HL-60 (cell line): ENCODE data around the gene ADGRL2.

Source experiments
- GABPA ChIP-seq: IDR thresholded peaks from 2 replicates; pipeline ENCODE4 v1.6.1; 2012; ENCODE audit warnings: low read depth
- POLR2AphosphoS5 ChIP-seq: IDR thresholded peaks from 2 replicates; pipeline ENCODE4 v1.6.1; 2012; ENCODE audit warnings: low read depth
- TF ChIP-seq, protein P1 (sequence below): IDR thresholded peaks from one replicate; pipeline ENCODE4 v1.5.1; 2011; ENCODE audit warnings: low read length, control low read depth, inconsistent platforms; ENCODE audit not compliant: insufficient read depth
- TF ChIP-seq, protein P2 (sequence below): IDR thresholded peaks from 2 replicates; pipeline ENCODE4 v1.6.1; 2012; ENCODE audit warnings: low read depth; ENCODE audit not compliant: insufficient replicate concordance

DNA sequence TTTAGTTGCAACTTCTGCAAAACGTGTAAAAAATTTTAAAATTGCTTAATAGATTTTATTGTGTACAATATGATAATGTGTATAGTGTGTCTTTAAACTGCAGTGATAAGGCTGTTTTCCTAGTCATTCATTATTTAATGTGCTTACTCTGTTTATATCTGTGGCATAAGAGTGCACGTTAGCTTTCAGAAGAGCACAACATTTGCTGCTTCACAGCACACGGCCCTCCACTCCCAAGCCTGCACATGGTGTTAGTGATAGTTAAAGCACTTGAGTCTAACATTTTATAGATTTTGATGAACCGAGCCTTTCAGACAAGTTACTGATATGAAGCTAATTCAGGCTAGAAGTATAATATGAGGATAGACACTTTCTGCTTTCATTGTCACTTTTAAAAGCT is 120.6 kb downstream of the ADGRL2 start:
- TF ChIP-seq, protein P1, sequence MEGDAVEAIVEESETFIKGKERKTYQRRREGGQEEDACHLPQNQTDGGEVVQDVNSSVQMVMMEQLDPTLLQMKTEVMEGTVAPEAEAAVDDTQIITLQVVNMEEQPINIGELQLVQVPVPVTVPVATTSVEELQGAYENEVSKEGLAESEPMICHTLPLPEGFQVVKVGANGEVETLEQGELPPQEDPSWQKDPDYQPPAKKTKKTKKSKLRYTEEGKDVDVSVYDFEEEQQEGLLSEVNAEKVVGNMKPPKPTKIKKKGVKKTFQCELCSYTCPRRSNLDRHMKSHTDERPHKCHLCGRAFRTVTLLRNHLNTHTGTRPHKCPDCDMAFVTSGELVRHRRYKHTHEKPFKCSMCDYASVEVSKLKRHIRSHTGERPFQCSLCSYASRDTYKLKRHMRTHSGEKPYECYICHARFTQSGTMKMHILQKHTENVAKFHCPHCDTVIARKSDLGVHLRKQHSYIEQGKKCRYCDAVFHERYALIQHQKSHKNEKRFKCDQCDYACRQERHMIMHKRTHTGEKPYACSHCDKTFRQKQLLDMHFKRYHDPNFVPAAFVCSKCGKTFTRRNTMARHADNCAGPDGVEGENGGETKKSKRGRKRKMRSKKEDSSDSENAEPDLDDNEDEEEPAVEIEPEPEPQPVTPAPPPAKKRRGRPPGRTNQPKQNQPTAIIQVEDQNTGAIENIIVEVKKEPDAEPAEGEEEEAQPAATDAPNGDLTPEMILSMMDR: no peak
- no peak for TF ChIP-seq POLR2AphosphoS5
- TF ChIP-seq, protein P2, sequence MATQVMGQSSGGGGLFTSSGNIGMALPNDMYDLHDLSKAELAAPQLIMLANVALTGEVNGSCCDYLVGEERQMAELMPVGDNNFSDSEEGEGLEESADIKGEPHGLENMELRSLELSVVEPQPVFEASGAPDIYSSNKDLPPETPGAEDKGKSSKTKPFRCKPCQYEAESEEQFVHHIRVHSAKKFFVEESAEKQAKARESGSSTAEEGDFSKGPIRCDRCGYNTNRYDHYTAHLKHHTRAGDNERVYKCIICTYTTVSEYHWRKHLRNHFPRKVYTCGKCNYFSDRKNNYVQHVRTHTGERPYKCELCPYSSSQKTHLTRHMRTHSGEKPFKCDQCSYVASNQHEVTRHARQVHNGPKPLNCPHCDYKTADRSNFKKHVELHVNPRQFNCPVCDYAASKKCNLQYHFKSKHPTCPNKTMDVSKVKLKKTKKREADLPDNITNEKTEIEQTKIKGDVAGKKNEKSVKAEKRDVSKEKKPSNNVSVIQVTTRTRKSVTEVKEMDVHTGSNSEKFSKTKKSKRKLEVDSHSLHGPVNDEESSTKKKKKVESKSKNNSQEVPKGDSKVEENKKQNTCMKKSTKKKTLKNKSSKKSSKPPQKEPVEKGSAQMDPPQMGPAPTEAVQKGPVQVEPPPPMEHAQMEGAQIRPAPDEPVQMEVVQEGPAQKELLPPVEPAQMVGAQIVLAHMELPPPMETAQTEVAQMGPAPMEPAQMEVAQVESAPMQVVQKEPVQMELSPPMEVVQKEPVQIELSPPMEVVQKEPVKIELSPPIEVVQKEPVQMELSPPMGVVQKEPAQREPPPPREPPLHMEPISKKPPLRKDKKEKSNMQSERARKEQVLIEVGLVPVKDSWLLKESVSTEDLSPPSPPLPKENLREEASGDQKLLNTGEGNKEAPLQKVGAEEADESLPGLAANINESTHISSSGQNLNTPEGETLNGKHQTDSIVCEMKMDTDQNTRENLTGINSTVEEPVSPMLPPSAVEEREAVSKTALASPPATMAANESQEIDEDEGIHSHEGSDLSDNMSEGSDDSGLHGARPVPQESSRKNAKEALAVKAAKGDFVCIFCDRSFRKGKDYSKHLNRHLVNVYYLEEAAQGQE: no peak
- TF ChIP-seq GABPA: no peak
